IMR-90 (cell line): Measurements from ENCODE around the gene ECSCR. TPM values are rescaled to one million over a fixed set of nuclear protein-coding genes. Genes with fewer than 3 reads are reported as not detected.

ENCODE experiments used
- ATAC-seq: fragments of 200-7000 bp; cut with Tn5 transposase; 2 replicates; pipeline ENCODE4 v1.9.1; 2020; ENCODE audit warnings: low read depth, mild to moderate bottlenecking, moderate library complexity
- BruUV-seq: library from RNA; stranded (reverse); fragments of 400-500 nt; replicated peaks from 2 replicates; lab custom pipeline; 2021; lab: Mats Ljungman, UMichigan
- CTCF ChIA-PET: fragments of 300-600 bp; formaldehyde crosslinking; extraction: SDS; loops from one replicate; lab custom pipeline; 2021; ENCODE audit warnings: antibody characterized with exemption; lab: Yijun Ruan, JAX
- POLR2A ChIA-PET: fragments of 300-600 bp; sonication (Branson Sonifier 250); formaldehyde crosslinking; loops from one replicate; lab custom pipeline; 2022; ENCODE audit warnings: antibody characterized with exemption; ENCODE audit not compliant: unreplicated experiment; lab: Charles Lee
- DNase-seq: peaks from one replicate; pipeline ENCODE4 v3.0.0; 2013
- H2AFZ ChIP-seq: replicated peaks from 2 replicates; pipeline ENCODE3; 2013; ENCODE audit warnings: low read length, mild to moderate bottlenecking; ENCODE audit not compliant: poor library complexity
- H2AK5ac ChIP-seq: 2 replicates; pipeline ENCODE4 v1.6.1; 2013; ENCODE audit warnings: low read depth, low read length, inconsistent platforms
- H2AK9ac ChIP-seq: replicated peaks from 2 replicates; pipeline ENCODE3; 2013; ENCODE audit warnings: mild to moderate bottlenecking, low read depth, low read length, moderate library complexity; ENCODE audit not compliant: poor library complexity
- H2BK120ac ChIP-seq: 2 replicates; pipeline ENCODE4 v1.6.1; 2013; ENCODE audit warnings: low read depth, low read length, inconsistent platforms
- H2BK15ac ChIP-seq: 3 replicates; pipeline ENCODE4 v1.6.1; 2013; ENCODE audit warnings: low read depth, low read length, inconsistent platforms
- H2BK20ac ChIP-seq: 2 replicates; pipeline ENCODE4 v1.6.1; 2013; ENCODE audit warnings: low read depth, mild to moderate bottlenecking, inconsistent platforms, low read length, moderate library complexity
- H2BK5ac ChIP-seq: 2 replicates; pipeline ENCODE4 v1.6.1; 2013; ENCODE audit warnings: mild to moderate bottlenecking, low read depth, low read length, inconsistent platforms; ENCODE audit not compliant: poor library complexity, severe bottlenecking
- H3K14ac ChIP-seq: replicated peaks from 2 replicates; pipeline ENCODE4 v1.6.1; 2013; ENCODE audit warnings: low read depth, low read length, inconsistent platforms
- H3K18ac ChIP-seq: 2 replicates; pipeline ENCODE4 v1.6.1; 2013; ENCODE audit warnings: low read depth, low read length, control low read depth
- H3K23ac ChIP-seq: 2 replicates; pipeline ENCODE4 v1.6.1; 2013; ENCODE audit warnings: low read depth, low read length, inconsistent platforms
- H3K27ac ChIP-seq: 2 replicates; pipeline ENCODE4 v1.5.1; 2013; ENCODE audit warnings: mild to moderate bottlenecking, control low read depth, low read length; ENCODE audit not compliant: insufficient read depth
- H3K27me3 ChIP-seq: 2 replicates; pipeline ENCODE4 v1.6.1; 2013; ENCODE audit warnings: low read length; ENCODE audit not compliant: control insufficient read depth, insufficient read depth
- H3K36me3 ChIP-seq: 2 replicates; pipeline ENCODE4 v1.6.1; 2013; ENCODE audit warnings: low read length, mixed read lengths; ENCODE audit not compliant: control insufficient read depth, insufficient read depth
- H3K4ac ChIP-seq: 2 replicates; pipeline ENCODE4 v1.6.1; 2013; ENCODE audit warnings: low read depth, low read length, inconsistent platforms
- H3K4me1 ChIP-seq: 2 replicates; pipeline ENCODE4 v1.6.1; 2013; ENCODE audit warnings: low read length, mixed read lengths; ENCODE audit not compliant: control insufficient read depth, insufficient read depth
- H3K4me2 ChIP-seq: 2 replicates; pipeline ENCODE4 v1.6.1; 2013; ENCODE audit warnings: low read depth, mild to moderate bottlenecking, control low read depth, low read length, moderate library complexity
- H3K4me3 ChIP-seq: 2 replicates; pipeline ENCODE4 v1.5.1; 2013; ENCODE audit warnings: low read depth, mild to moderate bottlenecking, control low read depth, low read length, moderate library complexity; ENCODE audit not compliant: insufficient read depth
- H3K56ac ChIP-seq: 2 replicates; pipeline ENCODE4 v1.6.1; 2013; ENCODE audit warnings: low read length, inconsistent platforms; ENCODE audit not compliant: insufficient read depth; ENCODE audit errors: extremely low read depth
- H3K79me1 ChIP-seq, 2 experiments: 2 replicates each; pipeline ENCODE4 v1.6.1; 2013; ENCODE audit warnings: low read length in 2 of 2, inconsistent platforms in 1 of 2, low read depth in 1 of 2
- H3K9ac ChIP-seq: 2 replicates; pipeline ENCODE4 v1.6.1; 2013; ENCODE audit warnings: low read depth, low read length, control low read depth
- H3K9me1 ChIP-seq: 2 replicates; pipeline ENCODE4 v1.6.1; 2013; ENCODE audit warnings: low read length, inconsistent platforms; ENCODE audit not compliant: insufficient read depth
- H3K9me3 ChIP-seq: 2 replicates; pipeline ENCODE4 v1.6.1; 2013; ENCODE audit warnings: low read length; ENCODE audit not compliant: control insufficient read depth, insufficient read depth
- H4K20me1 ChIP-seq: 2 replicates; pipeline ENCODE4 v1.6.1; 2013; ENCODE audit warnings: low read length, inconsistent platforms; ENCODE audit not compliant: insufficient read depth
- H4K5ac ChIP-seq: 2 replicates; pipeline ENCODE4 v1.6.1; 2013; ENCODE audit warnings: mild to moderate bottlenecking, low read depth, low read length, control low read depth
- H4K8ac ChIP-seq, 2 experiments: 2 replicates each; pipeline ENCODE4 v1.6.1; 2013; ENCODE audit warnings: low read depth in 2 of 2, low read length in 2 of 2, control low read depth in 1 of 2, inconsistent platforms in 1 of 2
- H4K91ac ChIP-seq: 2 replicates; pipeline ENCODE4 v1.6.1; 2013; ENCODE audit warnings: low read depth, low read length, inconsistent platforms; ENCODE audit not compliant: insufficient read depth
- BHLHE40 ChIP-seq: fragments of 150-350 bp; IDR thresholded peaks from 2 replicates; pipeline ENCODE4 v1.6.1; 2016; ENCODE audit warnings: mild to moderate bottlenecking, low read depth, low read length
- CEBPB ChIP-seq: IDR thresholded peaks from 2 replicates; pipeline ENCODE4 v1.6.1; 2012; ENCODE audit warnings: low read depth, low read length, improper control_type of control experiment
- CHD1 ChIP-seq: IDR thresholded peaks from 2 replicates; pipeline ENCODE4 v1.6.1; 2012; ENCODE audit warnings: low read depth, low read length, improper control_type of control experiment
- MAZ ChIP-seq: IDR thresholded peaks from 2 replicates; pipeline ENCODE4 v1.6.1; 2012; ENCODE audit warnings: low read depth, mild to moderate bottlenecking, low read length, improper control_type of control experiment, moderate library complexity, borderline replicate concordance
- MXI1 ChIP-seq: IDR thresholded peaks from 2 replicates; pipeline ENCODE4 v1.6.1; 2012; ENCODE audit warnings: low read depth, mild to moderate bottlenecking, low read length, moderate library complexity, borderline replicate concordance
- NFE2L2 ChIP-seq: fragments of 150-350 bp; IDR thresholded peaks from 2 replicates; pipeline ENCODE4 v1.6.1; 2016; ENCODE audit warnings: low read depth, mild to moderate bottlenecking, low read length
- POLR2A ChIP-seq: IDR thresholded peaks from 2 replicates; pipeline ENCODE4 v1.6.1; 2012; ENCODE audit warnings: mild to moderate bottlenecking, low read depth, low read length
- RAD21 ChIP-seq: IDR thresholded peaks from 2 replicates; pipeline ENCODE4 v1.6.1; 2012; ENCODE audit warnings: low read length, improper control_type of control experiment
- RCOR1 ChIP-seq: IDR thresholded peaks from 2 replicates; pipeline ENCODE4 v1.6.1; 2012; ENCODE audit warnings: mild to moderate bottlenecking, low read length, improper control_type of control experiment; ENCODE audit not compliant: insufficient replicate concordance
- WGBS, 2 experiments: methylation state at CpG; one replicate each; pipeline versions ENCODE4 v1.1.5 to v1.1.7; 2013; ENCODE audit warnings: missing lambda C conversion rate in 2 of 2; ENCODE audit not compliant: insufficient read length in 1 of 2; ENCODE audit errors: extremely low coverage in 2 of 2; 5-methylcytosine and 5-hydroxymethylcytosine counted together
- dilution Hi-C: fragments of 300-500 bp; cut with HindIII; formaldehyde crosslinking; loops from one replicate; pipeline ENCODE4 v1.14.3; 2018; ENCODE audit warnings: low sequenced_read_pairs; ENCODE audit not compliant: unreplicated experiment
- in situ Hi-C: fragments of 300-500 bp; cut with MboI; formaldehyde crosslinking; loops from 3 replicates; pipeline ENCODE4 v1.14.3; 2019; ENCODE audit warnings: low sequenced_read_pairs, inconsistent platforms, mixed read lengths
- intact Hi-C: fragments of 100-400 bp; cut with micrococcal nuclease; formaldehyde crosslinking; loops from 2 replicates; pipeline ENCODE4 v1.10.0; 2022
- polyA plus RNA-seq, 3 experiments: library from polyadenylated mRNA; depleted of rRNA; stranded (reverse); fragments of >200 nt; gene quantifications; 2 replicates each; pipeline ENCODE4 v1.2.3, GENCODE V29; 2012; ENCODE audit warnings: low replicate concordance in 1 of 3
- total RNA-seq: library from RNA; depleted of rRNA; stranded (reverse); fragments of >200 nt; gene quantifications from 2 replicates; pipeline ENCODE4 v1.2.3, GENCODE V29; 2012
- TF ChIP-seq, protein P1 (sequence below): fragments of 150-350 bp; IDR thresholded peaks from 2 replicates; pipeline ENCODE4 v1.6.1; 2016; ENCODE audit warnings: low read depth, mild to moderate bottlenecking, low read length, moderate library complexity, borderline replicate concordance
- TF ChIP-seq, protein P2 (sequence below): fragments of 150-350 bp; IDR thresholded peaks from 2 replicates; pipeline ENCODE4 v1.6.1; 2017; ENCODE audit warnings: mild to moderate bottlenecking, antibody characterized with exemption, low read length, low read depth

Gene ECSCR
- total and polyA plus RNA-seq, 2 of the 4 experiments (the other 2 are of a cell fraction): 3.6 to 3.9 TPM

DNA sequence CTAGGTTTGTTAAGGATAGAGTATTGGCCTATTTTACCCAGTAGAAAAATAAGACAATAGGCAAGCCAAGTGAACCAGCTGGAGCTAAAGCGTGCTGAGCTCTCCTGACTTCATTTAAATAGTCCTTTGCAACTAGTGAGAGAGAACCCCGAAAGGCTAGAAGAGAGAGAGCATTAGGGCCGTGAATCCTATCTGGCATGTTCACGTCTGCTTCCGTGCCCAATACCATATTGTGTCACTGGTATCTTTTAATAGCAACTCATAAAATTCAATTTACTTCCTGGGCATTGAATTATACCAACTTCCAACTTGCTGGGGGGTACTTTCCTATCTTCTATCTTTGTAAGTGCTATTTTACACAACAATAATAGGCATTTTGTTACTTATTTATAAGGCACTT is 37.0 kb downstream of the ECSCR start:
- Histone ChIP-seq H3K4ac (no peak overlapping the region), H3K4me2 (no peak overlapping the region), H2BK20ac (no peak overlapping the region), H2AFZ (no peak overlapping the region), H3K23ac (no peak overlapping the region), H2BK5ac (no peak overlapping the region), H3K4me3 (no peak overlapping the region), H3K9me3 (no peaks in the 10 kb centered on the region), H4K20me1 (no peaks in the 10 kb centered on the region), H3K9me1 (0 out of 2 replicates have a peak, but pooled peaks cover 7% of the 10 kb centered on the region), H4K91ac (no peak overlapping the region), H2AK9ac (no peak overlapping the region), H3K27me3 (no peaks in the 10 kb centered on the region), H4K8ac (no peak overlapping the region), H3K18ac (no peak overlapping the region), H3K56ac (no peak overlapping the region), H2BK15ac (no peak overlapping the region), H3K9ac (no peak overlapping the region), H3K14ac (no peak overlapping the region), H3K36me3 (peaks cover 24% of the 10 kb centered on the region), H2BK120ac (no peak overlapping the region), H2AK5ac (no peak overlapping the region), H4K5ac (no peak overlapping the region), H3K79me1 (no peaks in the 10 kb centered on the region), H3K27ac (no peak overlapping the region), H3K4me1 (peaks cover 2% of the 10 kb centered on the region; the same call in 1 of the 2 replicates)
- no CpG with 5 or more reads among the region's 5 CpGs for WGBS, 2 experiments
- DNase-seq (no peak), ATAC-seq (no peak)
- ChIA-PET POLR2A (no interaction called here), CTCF (interaction anchor here (1.0 kb wide), 1 partner anchor 88 kb away, joined by 4 read pairs; no protein-coding TSS in a partner anchor)
- dilution Hi-C loops (no loop called here), in situ Hi-C loops (loop anchor here (10.0 kb wide), 1 partner anchor 339 kb away; no protein-coding TSS in a partner anchor), intact Hi-C loops (no loop called here)
- TF ChIP-seq, protein P1, sequence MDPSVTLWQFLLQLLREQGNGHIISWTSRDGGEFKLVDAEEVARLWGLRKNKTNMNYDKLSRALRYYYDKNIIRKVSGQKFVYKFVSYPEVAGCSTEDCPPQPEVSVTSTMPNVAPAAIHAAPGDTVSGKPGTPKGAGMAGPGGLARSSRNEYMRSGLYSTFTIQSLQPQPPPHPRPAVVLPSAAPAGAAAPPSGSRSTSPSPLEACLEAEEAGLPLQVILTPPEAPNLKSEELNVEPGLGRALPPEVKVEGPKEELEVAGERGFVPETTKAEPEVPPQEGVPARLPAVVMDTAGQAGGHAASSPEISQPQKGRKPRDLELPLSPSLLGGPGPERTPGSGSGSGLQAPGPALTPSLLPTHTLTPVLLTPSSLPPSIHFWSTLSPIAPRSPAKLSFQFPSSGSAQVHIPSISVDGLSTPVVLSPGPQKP: no peak
- TF ChIP-seq RCOR1 (no peak), MXI1 (no peak), MAZ (no peak), BHLHE40 (no peak), RAD21 (no peak), NFE2L2 (no peak), CEBPB (no peak), POLR2A (no peak), CHD1 (no peak)
- TF ChIP-seq, protein P2, sequence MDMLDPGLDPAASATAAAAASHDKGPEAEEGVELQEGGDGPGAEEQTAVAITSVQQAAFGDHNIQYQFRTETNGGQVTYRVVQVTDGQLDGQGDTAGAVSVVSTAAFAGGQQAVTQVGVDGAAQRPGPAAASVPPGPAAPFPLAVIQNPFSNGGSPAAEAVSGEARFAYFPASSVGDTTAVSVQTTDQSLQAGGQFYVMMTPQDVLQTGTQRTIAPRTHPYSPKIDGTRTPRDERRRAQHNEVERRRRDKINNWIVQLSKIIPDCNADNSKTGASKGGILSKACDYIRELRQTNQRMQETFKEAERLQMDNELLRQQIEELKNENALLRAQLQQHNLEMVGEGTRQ: no peak
- no TSS peak for BruUV-seq
